Neural progenitor cell (in vitro differentiated cells): ENCODE data around the gene TPCN1.

Source experiments
- CTCF ChIP-seq: fragments of 200-600 bp; sonication (generic); IDR thresholded peaks from 2 replicates; pipeline ENCODE4 v1.5.1; 2017; ENCODE audit warnings: antibody characterized with exemption, mild to moderate bottlenecking
- EZH2 ChIP-seq: fragments of 200-600 bp; sonication (generic); IDR thresholded peaks from 2 replicates; pipeline ENCODE4 v1.6.1; 2017; ENCODE audit warnings: antibody characterized with exemption, mild to moderate bottlenecking, moderate library complexity
- EZH2phosphoT487 ChIP-seq: fragments of 200-600 bp; sonication (generic); IDR thresholded peaks from 2 replicates; pipeline ENCODE4 v1.6.1; 2017; ENCODE audit warnings: antibody characterized with exemption

- no peak for TF ChIP-seq EZH2
- TF ChIP-seq CTCF = no peak
- TF ChIP-seq EZH2phosphoT487 = no peak
These were observed 94.1 kb downstream of the TPCN1 start for GRCh38 chr12:113315358-113315757.
